Left lobe of liver (tissue), 2 donors: ENCODE measurements around the gene PNLIPRP3. TPM values are rescaled to one million over a fixed set of nuclear protein-coding genes. Genes with fewer than 3 reads are reported as not detected.

Source experiments
- ATAC-seq: fragments of 200-7000 bp; cut with Tn5 transposase; one replicate; pipeline ENCODE4 v1.9.1; 2020; ENCODE audit warnings: mild to moderate bottlenecking, moderate library complexity
- DNase-seq: peaks from one replicate; pipeline ENCODE4 v3.0.0-alpha.2; 2020; ENCODE audit warnings: low spot score
- total RNA-seq: library from RNA; stranded (reverse); gene quantifications from one replicate; pipeline ENCODE4 v1.2.1, GENCODE V29; 2021
- donor health status: DM: no; HTN: no; CAD: no; lungs with moderate emphysema.
- donor health status: DM: no; HTN: yes; CAD: no.

The PNLIPRP3 gene
- total RNA-seq, 1 donor from 2014 or later, result not detected

DNA sequence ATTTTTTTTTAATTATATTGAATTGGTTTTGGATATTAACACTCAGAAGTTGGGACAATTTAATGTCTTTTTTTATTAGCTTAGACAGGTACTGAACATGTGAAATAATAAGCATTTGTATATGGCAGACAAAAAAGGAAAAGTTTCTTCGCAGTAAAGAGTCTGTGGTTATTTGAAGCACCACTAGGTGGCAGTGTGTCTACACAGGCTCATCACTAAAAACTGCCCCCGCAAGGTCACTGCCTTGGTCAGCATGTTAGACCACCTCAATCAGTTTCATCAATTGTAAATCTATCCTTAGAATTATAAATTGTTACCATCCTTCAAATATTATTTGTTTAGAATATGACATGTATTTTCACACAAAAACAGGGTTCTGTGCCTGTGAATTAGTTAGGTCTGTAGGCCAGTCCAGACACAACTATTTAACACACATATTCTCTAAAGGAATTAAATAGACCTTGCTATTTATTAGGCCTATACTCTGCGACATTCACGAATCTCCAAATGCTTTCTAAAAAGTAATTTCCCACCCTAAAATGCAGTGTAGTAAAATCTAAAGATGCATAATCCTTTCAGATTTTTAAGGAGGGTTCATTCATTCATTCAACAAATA is 17.0 kb downstream of the PNLIPRP3 start:
- peak; percentile 80 for ATAC-seq
- DNase-seq, result no peak

DNA sequence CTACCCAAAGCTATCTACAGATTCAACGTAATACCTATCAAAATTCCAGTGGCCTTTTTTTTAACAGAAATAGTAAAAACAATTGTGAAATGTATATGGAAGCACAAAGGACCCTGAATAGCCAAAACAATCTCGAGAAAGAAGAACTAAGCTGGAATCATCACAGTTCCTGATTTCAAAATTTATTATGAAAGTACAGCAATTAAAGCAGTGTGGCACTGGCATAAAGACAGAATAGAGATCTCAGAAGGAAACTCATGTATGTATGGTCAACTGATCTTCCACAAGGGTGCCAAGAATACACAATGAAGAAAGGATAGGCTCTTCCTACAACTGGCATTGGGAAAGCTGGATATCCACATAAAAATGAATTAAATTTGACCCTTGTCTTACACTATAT is 23.2 kb downstream of the PNLIPRP3 start:
- DNase-seq, result no peak
- ATAC-seq, result no peak

GRCh38 chr10:116451711-116452337 is 24.2 kb downstream of the PNLIPRP3 start:
- ATAC-seq, result no peak
- no peak for DNase-seq

DNA sequence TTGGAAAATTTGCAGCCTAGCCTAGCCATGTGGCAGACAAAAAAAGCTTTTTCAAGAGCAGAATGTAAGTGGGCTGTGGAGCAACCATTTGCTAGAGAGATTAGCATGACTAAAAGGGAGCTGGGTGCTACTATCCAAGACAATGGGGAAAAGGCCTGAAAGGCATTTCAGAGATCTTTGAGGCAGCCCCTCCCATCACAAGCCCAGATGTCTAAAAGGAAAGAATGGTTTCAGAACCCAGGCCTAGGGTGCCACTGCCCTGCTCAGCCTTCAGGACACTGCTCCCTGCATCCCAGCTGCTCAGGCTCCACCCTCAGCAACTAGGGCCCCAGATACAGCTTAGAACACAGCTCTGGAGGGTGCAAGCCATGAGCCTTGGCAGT is 24.7 kb downstream of the PNLIPRP3 start:
- ATAC-seq (no peak), DNase-seq (no peak)

GRCh38 chr10:116457488-116457887 is 29.8 kb downstream of the PNLIPRP3 start:
- no peak for ATAC-seq
- DNase-seq, result no peak

DNA sequence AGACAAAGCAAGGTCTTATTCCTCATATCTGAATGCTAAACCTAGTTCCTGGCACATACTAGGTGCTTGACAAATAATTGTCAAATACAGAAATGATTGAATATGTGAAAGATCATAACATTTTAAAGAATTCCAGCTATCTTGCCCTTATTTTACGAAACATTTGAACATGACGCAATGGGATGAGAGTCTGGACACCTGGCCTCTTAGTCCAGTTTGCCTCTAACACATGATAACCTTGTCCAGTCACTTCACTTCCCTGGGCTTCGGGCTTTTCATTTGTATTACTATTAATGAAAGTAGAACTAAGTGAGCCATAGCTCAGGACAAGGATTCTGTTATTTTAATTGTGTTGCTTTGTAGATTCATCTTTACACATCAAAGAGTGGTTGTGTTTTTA is 32.6 kb downstream of the PNLIPRP3 start:
- ATAC-seq, result no peak
- DNase-seq, result no peak

DNA sequence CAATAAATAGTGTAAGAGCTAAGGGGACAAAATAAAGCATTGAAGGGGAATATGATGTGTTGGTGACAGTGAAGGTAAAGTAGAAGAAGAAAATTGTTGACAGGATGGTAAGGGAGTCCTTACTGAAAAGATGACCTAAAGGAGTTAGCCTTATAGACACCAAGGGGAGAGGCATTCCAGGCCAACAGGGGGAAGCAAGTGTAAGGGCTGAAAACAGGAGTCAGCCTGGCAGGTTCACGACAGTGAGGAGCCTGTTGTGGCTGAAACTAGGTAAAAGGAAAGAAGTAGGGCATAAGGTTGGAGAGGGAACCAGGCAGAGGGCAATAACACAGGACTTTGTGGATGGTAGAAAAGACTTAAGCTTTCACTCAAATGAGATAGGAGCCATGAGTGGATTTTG is 34.0 kb downstream of the PNLIPRP3 start:
- DNase-seq (no peak), ATAC-seq (no peak)

DNA sequence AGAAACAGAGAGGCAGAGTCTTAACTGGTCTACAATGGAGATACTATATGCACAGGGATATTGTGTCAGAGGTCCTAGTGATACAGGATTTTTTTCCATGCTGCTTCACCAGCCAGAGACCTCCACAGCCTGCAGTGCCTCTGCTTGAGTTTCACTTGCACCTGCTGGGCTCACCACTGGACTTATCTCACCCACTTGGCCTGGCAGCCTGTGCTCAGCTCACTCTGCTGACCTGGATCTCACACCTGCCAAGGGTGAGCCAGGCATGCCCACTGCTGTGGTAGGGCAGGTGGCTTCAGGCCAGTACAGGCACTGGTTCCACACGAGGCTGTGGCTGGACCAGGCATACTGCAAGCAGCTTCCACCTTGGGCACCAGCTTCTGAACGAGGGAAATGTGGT is 36.6 kb downstream of the PNLIPRP3 start:
- ATAC-seq (no peak), DNase-seq (no peak)

GRCh38 chr10:116465546-116465945 is 37.9 kb downstream of the PNLIPRP3 start:
- no peak for ATAC-seq

DNA sequence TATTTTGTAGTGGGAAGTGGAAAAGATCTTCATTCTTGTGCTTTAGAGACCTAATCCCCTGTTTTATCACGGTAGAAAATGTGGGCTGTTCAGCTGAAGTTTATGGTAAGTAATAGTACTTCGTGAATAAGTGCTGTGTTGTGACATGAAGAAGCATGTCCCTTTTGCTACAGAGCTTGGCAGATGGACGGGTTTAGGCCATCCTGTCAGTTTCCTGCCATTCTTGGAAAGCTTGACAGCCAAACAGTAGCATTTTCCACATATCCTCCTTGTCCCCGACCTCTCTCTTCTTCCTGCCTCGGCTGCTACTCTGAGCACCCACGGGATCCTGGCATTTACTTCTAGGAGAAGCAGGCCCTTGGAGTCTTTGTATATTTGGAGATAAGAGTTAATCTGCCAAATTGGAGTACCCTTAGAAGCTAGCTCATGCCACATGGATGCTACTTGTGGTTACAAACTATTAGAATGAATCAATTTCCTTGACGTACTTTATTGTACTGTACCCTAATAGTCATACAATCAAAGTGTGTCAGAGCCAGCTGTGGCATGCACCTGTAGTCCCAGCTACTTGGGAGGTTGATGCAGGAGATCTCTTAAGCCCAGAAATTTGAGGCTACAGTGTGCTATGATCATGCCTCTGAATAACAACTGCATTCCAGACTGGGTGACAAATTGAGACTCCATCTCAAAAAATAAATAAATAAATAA is 39.2 kb downstream of the PNLIPRP3 start:
- ATAC-seq (no peak), DNase-seq (no peak)

More at GRCh38 chr10:116465546-116465945, 37.9 kb downstream of the PNLIPRP3 start:
- DNase-seq, result no peak

GRCh38 chr10:116469437-116469836 is 41.8 kb downstream of the PNLIPRP3 start:
- DNase-seq (no peak), ATAC-seq (no peak)

- no peak for DNase-seq
- no peak for ATAC-seq
Observed at GRCh38 chr10:116470071-116470470, 42.4 kb downstream of the PNLIPRP3 start.

- DNase-seq (no peak), ATAC-seq (peak; percentile 99)
Observed at GRCh38 chr10:116470768-116471415, 43.2 kb downstream of the PNLIPRP3 start.

DNA sequence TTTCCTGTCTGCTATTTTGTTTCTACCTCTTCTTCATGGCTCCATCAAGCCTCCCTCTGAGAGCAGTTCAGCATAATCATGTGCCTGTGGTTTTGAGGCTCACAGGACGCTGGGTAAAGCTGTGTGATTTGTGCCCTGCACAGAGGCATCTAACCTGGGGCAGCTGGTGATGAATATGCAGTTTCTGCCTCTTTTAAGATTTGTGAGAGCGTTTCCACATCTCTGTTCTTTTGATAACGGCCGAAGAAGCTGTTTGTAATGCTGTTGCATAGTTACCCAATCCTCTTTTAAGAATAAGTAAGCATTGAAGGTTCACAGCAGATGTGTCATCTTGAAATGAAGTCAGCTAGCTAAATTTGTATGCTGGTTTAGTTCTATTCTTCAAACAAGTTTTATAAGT is 45.2 kb downstream of the PNLIPRP3 start:
- no peak for ATAC-seq
- DNase-seq, result no peak

DNA sequence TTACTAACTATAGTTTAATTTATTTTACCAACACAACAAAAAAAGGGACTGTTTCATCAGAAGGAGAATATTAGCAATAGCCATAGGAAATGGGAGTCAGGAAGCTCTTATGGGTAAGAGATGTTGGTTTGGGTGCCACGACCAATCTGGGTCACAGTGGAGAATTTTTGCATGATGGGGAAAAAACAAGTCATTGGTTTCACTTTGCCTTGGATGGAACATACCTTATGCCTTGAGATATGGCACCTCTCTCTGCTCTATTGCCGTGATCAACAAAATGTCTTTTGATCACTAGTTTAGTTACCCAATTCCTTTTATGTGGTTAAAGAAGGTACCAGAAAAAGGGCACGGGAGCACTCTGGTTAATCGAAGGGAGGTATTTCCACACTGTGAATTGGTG is 48.2 kb downstream of the PNLIPRP3 start:
- no peak for DNase-seq
- ATAC-seq, result no peak

DNA sequence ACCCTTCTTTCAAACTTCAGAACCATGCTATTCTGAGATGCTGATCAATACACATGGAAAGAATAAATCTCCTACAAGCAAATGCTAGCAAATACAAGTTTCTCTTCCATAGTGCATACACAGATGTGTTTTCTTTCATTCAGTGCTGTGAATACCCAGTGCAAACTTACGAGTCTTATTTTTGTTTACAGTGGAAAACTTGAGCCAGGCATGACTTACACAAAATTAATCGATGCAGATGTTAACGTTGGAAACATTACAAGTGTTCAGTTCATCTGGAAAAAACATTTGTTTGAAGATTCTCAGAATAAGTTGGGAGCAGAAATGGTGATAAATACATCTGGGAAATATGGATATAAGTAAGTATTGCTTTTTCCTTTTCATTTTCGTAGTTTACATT is 48.8 kb downstream of the PNLIPRP3 start:
- DNase-seq, result no peak
- no peak for ATAC-seq

DNA sequence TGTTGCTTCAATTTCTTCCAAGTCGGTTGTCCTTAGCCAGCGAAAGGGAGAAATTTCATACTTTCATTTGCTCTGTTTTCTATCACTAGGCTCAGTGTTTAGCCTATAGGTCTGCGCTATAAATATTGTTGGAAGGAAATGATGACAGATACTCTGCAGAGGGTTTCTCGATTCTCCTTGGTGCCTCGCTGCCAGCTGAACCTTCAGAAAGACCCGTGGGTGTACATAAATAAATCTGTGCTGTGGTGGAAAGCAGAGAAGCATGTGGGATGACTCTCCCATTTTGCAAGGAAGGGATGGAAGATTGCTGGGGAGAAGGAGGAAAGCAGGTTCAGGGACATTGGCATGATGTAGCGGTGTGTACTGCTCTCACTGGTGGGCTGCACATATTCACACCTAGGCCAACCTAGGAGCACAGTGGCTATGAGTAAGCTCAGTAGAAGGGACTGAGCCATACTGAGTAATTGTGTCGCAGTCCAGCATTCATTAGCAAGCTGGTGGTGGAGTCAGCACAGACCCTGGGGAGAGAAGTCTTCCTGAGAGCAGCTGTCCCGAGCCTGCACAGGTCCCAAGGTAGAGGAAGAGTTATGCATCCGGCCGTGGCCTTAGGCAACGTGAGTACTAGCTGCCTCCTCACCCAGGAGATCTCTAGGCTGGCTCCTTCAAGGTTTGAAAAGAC is 50.5 kb downstream of the PNLIPRP3 start:
- ATAC-seq (no peak), DNase-seq (no peak)

- ATAC-seq (no peak), DNase-seq (no peak)
Observed at GRCh38 chr10:116486770-116487448, 59.3 kb downstream of the PNLIPRP3 start.

GRCh38 chr10:116487522-116488430 is 60.1 kb downstream of the PNLIPRP3 start:
- ATAC-seq, result no peak
- DNase-seq, result no peak

DNA sequence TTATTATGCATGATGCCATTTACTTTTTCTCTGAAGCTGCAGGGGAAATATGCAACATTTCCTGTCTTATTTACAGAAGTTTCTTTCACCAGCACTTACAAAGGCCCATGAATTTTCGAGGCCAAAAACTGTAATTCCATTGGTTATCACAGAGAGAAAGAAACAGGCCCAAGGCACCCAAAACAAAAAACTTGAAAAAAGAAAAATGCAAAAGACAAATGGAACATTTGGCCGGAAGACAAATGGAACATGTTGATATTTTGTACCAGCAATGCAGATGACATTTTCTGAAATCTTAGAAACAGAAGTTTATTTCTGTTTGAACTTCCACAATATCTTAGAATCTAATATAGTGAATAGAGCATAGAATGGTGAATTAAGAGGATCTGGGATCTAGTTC is 61.8 kb downstream of the PNLIPRP3 start:
- DNase-seq (no peak), ATAC-seq (no peak)
